DOHH2 (cell line): ENCODE data around the gene ACLY.
"Not testable (repeated sequence)": the region's sequence is repeated elsewhere in the genome, so short reads cannot be mapped to it uniquely, and the experiment has no call there.

ENCODE experiments used
- H3F3A ChIP-seq: fragments of 200-600 bp; sonication (generic), shearing (Covaris generic); 2 replicates; pipeline ENCODE4 v1.6.0; 2016; ENCODE audit warnings: antibody characterized with exemption, mild to moderate bottlenecking; ENCODE audit not compliant: control insufficient read depth, insufficient read depth
- H3K27ac ChIP-seq: fragments of 200-600 bp; sonication (generic); 2 replicates; pipeline ENCODE4 v1.5.1; 2014; ENCODE audit warnings: low read depth, mild to moderate bottlenecking, low read length, moderate library complexity
- H3K27me3 ChIP-seq: fragments of 200-600 bp; sonication (generic); 2 replicates; pipeline ENCODE4 v1.6.1; 2014; ENCODE audit warnings: mild to moderate bottlenecking, low read length, mixed read lengths; ENCODE audit not compliant: control insufficient read depth
- H3K36me3 ChIP-seq: fragments of 200-600 bp; sonication (generic); 2 replicates; pipeline ENCODE4 v1.6.1; 2014; ENCODE audit warnings: mild to moderate bottlenecking, low read length, moderate library complexity, mixed read lengths; ENCODE audit not compliant: control insufficient read depth
- H3K4me1 ChIP-seq: fragments of 200-600 bp; sonication (generic); 2 replicates; pipeline ENCODE4 v1.6.1; 2014; ENCODE audit warnings: mild to moderate bottlenecking, low read length, mixed read lengths; ENCODE audit not compliant: control insufficient read depth
- H3K4me2 ChIP-seq: fragments of 200-600 bp; sonication (generic); 2 replicates; pipeline ENCODE4 v1.6.0; 2014; ENCODE audit warnings: mild to moderate bottlenecking, low read length, moderate library complexity
- H3K4me3 ChIP-seq: fragments of 200-600 bp; sonication (generic); 2 replicates; pipeline ENCODE4 v1.5.1; 2014; ENCODE audit warnings: mild to moderate bottlenecking, low read length, mixed read lengths
- H3K79me2 ChIP-seq: fragments of 200-600 bp; sonication (generic); 2 replicates; pipeline ENCODE4 v1.6.1; 2014; ENCODE audit warnings: mild to moderate bottlenecking, low read length, mixed read lengths; ENCODE audit not compliant: control insufficient read depth
- H3K9me2 ChIP-seq: fragments of 200-600 bp; sonication (generic); replicated peaks from 2 replicates; pipeline ENCODE4 v1.6.1; 2014; ENCODE audit warnings: mild to moderate bottlenecking, low read length, mixed read lengths; ENCODE audit not compliant: control insufficient read depth
- H3K9me3 ChIP-seq: fragments of 200-600 bp; sonication (generic); 2 replicates; pipeline ENCODE4 v1.6.1; 2014; ENCODE audit warnings: antibody characterized with exemption, low read length, mixed read lengths; ENCODE audit not compliant: control insufficient read depth, insufficient read depth
- H4K20me1 ChIP-seq: fragments of 200-600 bp; sonication (generic); 2 replicates; pipeline ENCODE4 v1.6.0; 2014; ENCODE audit warnings: low read depth, mild to moderate bottlenecking, antibody characterized with exemption, low read length, moderate library complexity; ENCODE audit not compliant: control insufficient read depth, insufficient read depth
- EZH2phosphoT487 ChIP-seq: fragments of 200-600 bp; sonication (generic); IDR thresholded peaks from 2 replicates; pipeline ENCODE4 v1.6.1; 2017; ENCODE audit warnings: borderline replicate concordance, mild to moderate bottlenecking, antibody characterized with exemption, low read length, moderate library complexity, mixed read lengths
- TF ChIP-seq, protein P1 (sequence below): fragments of 200-600 bp; sonication (generic); IDR thresholded peaks from one replicate; pipeline ENCODE4 v1.5.1; 2014; ENCODE audit warnings: antibody characterized with exemption, mild to moderate bottlenecking, low read depth, low read length; ENCODE audit not compliant: poor library complexity, severe bottlenecking

Gene ACLY

DNA sequence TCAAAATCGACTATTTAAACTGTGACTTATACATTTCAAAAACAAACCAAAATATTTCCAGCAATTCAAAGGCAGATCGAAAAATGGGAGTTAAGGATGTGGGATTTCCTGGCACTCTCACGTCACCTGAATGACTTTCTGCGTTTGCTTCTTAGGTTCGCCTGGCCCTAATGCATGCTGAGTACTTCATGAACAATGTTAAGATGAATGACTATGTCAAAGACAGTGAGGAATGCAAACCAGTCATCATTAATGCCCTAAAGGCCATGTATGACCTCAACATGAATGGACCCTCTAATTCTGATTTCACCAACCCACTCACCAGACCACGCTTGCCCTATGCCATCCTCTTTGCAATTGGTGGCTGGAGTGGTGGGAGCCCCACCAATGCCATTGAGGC lies 73.8 kb downstream of the ACLY start:
- H4K20me1 ChIP-seq, result no peaks in the 10 kb centered on the region
- no peak overlapping the region for H3K4me2 ChIP-seq
- H3K27ac ChIP-seq, result no peak overlapping the region
- H3K9me2 ChIP-seq, result no peaks in the 10 kb centered on the region
- H3K4me3 ChIP-seq, result no peak overlapping the region
- peaks cover 23% of the 10 kb centered on the region for H3K4me1 ChIP-seq
- TF ChIP-seq, protein P1, sequence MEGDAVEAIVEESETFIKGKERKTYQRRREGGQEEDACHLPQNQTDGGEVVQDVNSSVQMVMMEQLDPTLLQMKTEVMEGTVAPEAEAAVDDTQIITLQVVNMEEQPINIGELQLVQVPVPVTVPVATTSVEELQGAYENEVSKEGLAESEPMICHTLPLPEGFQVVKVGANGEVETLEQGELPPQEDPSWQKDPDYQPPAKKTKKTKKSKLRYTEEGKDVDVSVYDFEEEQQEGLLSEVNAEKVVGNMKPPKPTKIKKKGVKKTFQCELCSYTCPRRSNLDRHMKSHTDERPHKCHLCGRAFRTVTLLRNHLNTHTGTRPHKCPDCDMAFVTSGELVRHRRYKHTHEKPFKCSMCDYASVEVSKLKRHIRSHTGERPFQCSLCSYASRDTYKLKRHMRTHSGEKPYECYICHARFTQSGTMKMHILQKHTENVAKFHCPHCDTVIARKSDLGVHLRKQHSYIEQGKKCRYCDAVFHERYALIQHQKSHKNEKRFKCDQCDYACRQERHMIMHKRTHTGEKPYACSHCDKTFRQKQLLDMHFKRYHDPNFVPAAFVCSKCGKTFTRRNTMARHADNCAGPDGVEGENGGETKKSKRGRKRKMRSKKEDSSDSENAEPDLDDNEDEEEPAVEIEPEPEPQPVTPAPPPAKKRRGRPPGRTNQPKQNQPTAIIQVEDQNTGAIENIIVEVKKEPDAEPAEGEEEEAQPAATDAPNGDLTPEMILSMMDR, result no peak
- no peak for TF ChIP-seq EZH2phosphoT487
- H3F3A ChIP-seq, result peaks cover 12% of the 10 kb centered on the region
- no peaks in the 10 kb centered on the region for H3K27me3 ChIP-seq
- no peaks in the 10 kb centered on the region for H3K9me3 ChIP-seq
- H3K79me2 ChIP-seq, result peaks cover 32% of the 10 kb centered on the region
- peaks cover 4% of the 10 kb centered on the region for H3K36me3 ChIP-seq

DNA sequence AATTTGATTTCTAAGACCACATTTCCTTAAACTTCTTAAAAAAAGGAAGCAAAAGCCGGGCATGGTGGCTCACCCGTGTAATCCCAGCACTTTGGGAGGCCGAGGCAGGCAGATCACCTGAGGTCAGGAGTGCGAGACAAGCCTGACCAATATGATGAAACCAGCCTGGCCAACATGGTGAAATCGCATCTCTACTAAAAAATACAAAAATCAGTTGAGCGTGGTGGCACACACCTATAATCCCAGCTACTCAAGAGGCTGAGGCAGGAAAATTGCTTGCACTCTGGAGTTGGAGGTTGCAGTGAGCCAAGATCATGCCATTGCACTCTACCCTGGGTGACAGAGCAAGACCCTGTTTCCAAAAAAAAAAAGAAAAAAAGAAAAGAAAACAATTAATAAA lies 78.0 kb downstream of the ACLY start:
- not testable (repeated sequence) for H3K4me3 ChIP-seq, H3K4me1 ChIP-seq, H3K36me3 ChIP-seq, H3K79me2 ChIP-seq, H3F3A ChIP-seq, H3K27me3 ChIP-seq, H4K20me1 ChIP-seq, H3K9me3 ChIP-seq, H3K9me2 ChIP-seq, H3K4me2 ChIP-seq, H3K27ac ChIP-seq

DNA sequence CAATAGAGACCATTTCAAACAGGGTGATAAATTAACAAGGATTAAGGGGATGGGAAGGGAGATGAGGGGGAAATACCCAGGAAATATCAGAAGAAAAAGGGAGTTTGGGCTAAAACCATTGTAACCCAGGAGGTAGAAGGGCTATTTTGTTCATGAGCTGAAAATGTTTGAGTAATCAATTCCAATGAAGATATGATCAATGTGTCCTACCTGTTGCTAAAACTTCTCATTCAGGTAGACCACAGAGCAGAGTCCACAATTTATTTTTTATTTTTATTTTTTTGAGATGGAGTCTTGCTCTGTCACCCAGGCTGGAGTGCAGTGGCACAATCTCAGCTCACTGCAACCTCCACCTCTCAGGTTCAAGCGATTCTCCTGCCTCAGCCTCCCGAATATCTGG lies 79.3 kb downstream of the ACLY start:
- H4K20me1 ChIP-seq, H3K36me3 ChIP-seq, H3K9me3 ChIP-seq, H3F3A ChIP-seq, H3K27ac ChIP-seq, H3K4me3 ChIP-seq, H3K4me2 ChIP-seq, H3K9me2 ChIP-seq, H3K27me3 ChIP-seq: not testable (repeated sequence)
- H3K4me1 ChIP-seq, result peaks cover 17% of the 10 kb centered on the region
- peaks cover 15% of the 10 kb centered on the region for H3K79me2 ChIP-seq

DNA sequence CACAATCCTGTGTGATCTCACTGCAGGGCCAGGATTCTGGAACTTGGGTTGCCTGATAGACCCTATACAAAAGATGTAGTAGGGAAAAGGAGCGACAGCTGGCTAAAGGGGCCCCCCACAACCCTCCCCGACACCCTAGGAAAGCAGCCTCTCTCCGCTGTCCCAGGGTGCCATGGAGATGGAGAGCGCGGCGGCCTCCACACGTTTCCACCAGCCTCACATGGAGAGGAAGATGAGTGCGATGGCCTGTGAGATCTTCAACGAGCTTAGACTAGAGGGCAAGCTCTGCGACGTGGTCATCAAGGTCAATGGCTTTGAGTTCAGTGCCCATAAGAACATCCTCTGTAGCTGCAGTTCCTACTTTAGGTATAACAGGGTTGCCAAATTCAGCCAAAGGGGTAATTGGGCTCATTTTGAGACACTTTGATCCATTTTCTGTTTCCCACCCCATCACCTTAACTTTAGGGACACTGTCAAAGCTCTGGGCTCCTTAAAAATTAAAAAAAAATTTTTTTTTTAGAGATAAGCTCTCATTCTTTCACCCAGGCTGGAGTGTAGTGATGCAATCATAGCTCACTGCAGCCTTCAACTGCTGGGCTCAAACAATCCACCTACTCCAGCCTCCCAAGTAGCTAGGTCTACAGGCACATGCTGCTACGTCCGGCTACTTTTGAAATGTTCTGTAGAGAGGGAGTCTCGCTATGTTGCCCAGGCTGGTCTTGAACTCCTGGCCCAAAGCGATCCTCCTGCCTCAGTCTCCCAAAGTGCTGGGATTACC lies 80.8 kb downstream of the ACLY start, which contains the start of gene KLHL10:
Gene KLHL10, plus strand, starts transcription at position 65 of the 778 bp plus-strand sequence. Its CDS starts 108 bp downstream, at position 173.
- no peak for TF ChIP-seq EZH2phosphoT487
- TF ChIP-seq, protein P1, result no peak
- Histone ChIP-seq H3K4me1 (peaks cover 17% of the 10 kb centered on the region), H3F3A (no peaks in the 10 kb centered on the region), H3K9me3 (no peaks in the 10 kb centered on the region), H3K4me2 (peak within 1 kb of the TSS; percentile 87), H3K27me3 (no peaks in the 10 kb centered on the region), H3K36me3 (peaks cover 14% of the 10 kb centered on the region), H3K27ac (no peak within 1 kb of the TSS), H3K4me3 (peak within 1 kb of the TSS; percentile 96), H3K79me2 (peaks cover 15% of the 10 kb centered on the region), H4K20me1 (no peaks in the 10 kb centered on the region), H3K9me2 (no peaks in the 10 kb centered on the region)
